SK-N-SH (cell line): ENCODE measurements around the gene ZBTB12. TPM values are rescaled to one million over a fixed set of nuclear protein-coding genes. Genes with fewer than 3 reads are reported as not detected.

ENCODE experiments used
- CTCF ChIA-PET: fragments of 300-600, 350-600 bp; formaldehyde crosslinking; extraction: SDS; loops from one replicate; lab custom pipeline; 2021; lab: Yijun Ruan, JAX
- POLR2A ChIA-PET: fragments of 350-600 bp; sonication (Branson Sonifier 250); formaldehyde crosslinking; extraction: SDS; loops from one replicate; lab custom pipeline; 2020; ENCODE audit warnings: antibody characterized with exemption, inconsistent platforms; lab: Yijun Ruan, JAX
- DNase-seq: peaks from one replicate; pipeline ENCODE4 v3.0.0; 2012
- H2AFZ ChIP-seq: fragments of 200-600 bp; sonication (generic); 2 replicates; pipeline ENCODE4 v1.8.1; 2016; ENCODE audit warnings: antibody characterized with exemption, mild to moderate bottlenecking, low read depth
- H3F3A ChIP-seq: fragments of 200-600 bp; sonication (generic); replicated peaks from 2 replicates; pipeline ENCODE3; 2016; ENCODE audit warnings: antibody characterized with exemption, mild to moderate bottlenecking; ENCODE audit not compliant: insufficient read depth
- H3K27ac ChIP-seq, 2 experiments: fragments of 200-500 bp in 1 of 2; fragments of 200-600 bp in 1 of 2; sonication (Bioruptor generic) in 1 of 2; sonication (generic), shearing (Covaris generic) in 1 of 2; 2 replicates each; pipeline versions ENCODE4 v1.5.1 to v1.6.1; 2014 to 2016; ENCODE audit warnings: low read depth in 2 of 2, inconsistent platforms in 1 of 2, low read length in 1 of 2, mild to moderate bottlenecking in 1 of 2, mixed read lengths in 1 of 2
- H3K27me3 ChIP-seq: fragments of 200-600 bp; sonication (generic), shearing (Covaris generic); 2 replicates; pipeline ENCODE4 v1.6.1; 2016; ENCODE audit warnings: mixed run types; ENCODE audit not compliant: insufficient read depth
- H3K36me3 ChIP-seq, 2 experiments: fragments of 200-500 bp in 1 of 2; fragments of 200-600 bp in 1 of 2; sonication (Bioruptor generic) in 1 of 2; sonication (generic) in 1 of 2; replicated peaks in 1 of 2; 2 replicates each; pipeline versions ENCODE3 to v1.5.1; 2014 to 2016; ENCODE audit warnings: low read length in 1 of 2, mild to moderate bottlenecking in 1 of 2; ENCODE audit not compliant: insufficient read depth in 2 of 2, control insufficient read depth in 1 of 2
- H3K4me1 ChIP-seq, 2 experiments: fragments of 200-500 bp in 1 of 2; fragments of 200-600 bp in 1 of 2; sonication (Bioruptor generic) in 1 of 2; sonication (generic), shearing (Covaris generic) in 1 of 2; 2 replicates each; pipeline versions ENCODE4 v1.5.1 to v1.6.1; 2014 to 2016; ENCODE audit warnings: low read depth in 1 of 2, low read length in 1 of 2, mixed run types in 1 of 2; ENCODE audit not compliant: insufficient read depth in 2 of 2, control insufficient read depth in 1 of 2
- H3K4me2 ChIP-seq: fragments of 200-600 bp; sonication (generic), shearing (Covaris generic); 2 replicates; pipeline ENCODE4 v1.6.1; 2017; ENCODE audit warnings: mixed run types
- H3K4me3 ChIP-seq, 2 experiments: fragments of 200-500 bp in 1 of 2; fragments of 200-600 bp in 1 of 2; sonication (Bioruptor generic) in 1 of 2; sonication (generic), shearing (Covaris generic) in 1 of 2; 2 replicates each; pipeline versions ENCODE4 v1.5.1 to v1.8.1; 2014 to 2016; ENCODE audit warnings: low read depth in 2 of 2, inconsistent platforms in 1 of 2, low read length in 1 of 2, mild to moderate bottlenecking in 1 of 2, mixed read lengths in 1 of 2, moderate library complexity in 1 of 2
- H3K79me2 ChIP-seq: fragments of 200-600 bp; sonication (generic); 2 replicates; pipeline ENCODE4 v1.8.1; 2017; ENCODE audit warnings: mild to moderate bottlenecking; ENCODE audit not compliant: insufficient read depth
- H3K9ac ChIP-seq: fragments of 200-600 bp; sonication (generic); 2 replicates; pipeline ENCODE4 v1.6.1; 2017; ENCODE audit warnings: mixed run types
- H3K9me2 ChIP-seq: fragments of 200-600 bp; sonication (generic); 2 replicates; pipeline ENCODE4 v1.6.1; 2017; ENCODE audit warnings: mixed run types
- H3K9me3 ChIP-seq: fragments of 200-600 bp; sonication (generic); 2 replicates; pipeline ENCODE4 v1.6.1; 2017; ENCODE audit warnings: mixed run types, mild to moderate bottlenecking, moderate library complexity
- H4K20me1 ChIP-seq: fragments of 200-600 bp; sonication (generic); 2 replicates; pipeline ENCODE4 v1.6.1; 2017; ENCODE audit warnings: mild to moderate bottlenecking, mixed run types; ENCODE audit not compliant: insufficient read depth
- CHD2 ChIP-seq: fragments of 150-350 bp; IDR thresholded peaks from 2 replicates; pipeline ENCODE4 v1.6.1; 2018; ENCODE audit warnings: low read length; ENCODE audit not compliant: partially characterized antibody
- ELF1 ChIP-seq: IDR thresholded peaks from 2 replicates; pipeline ENCODE4 v1.4.0; 2012
- EP300 ChIP-seq, 2 experiments: IDR thresholded peaks; 2 replicates each; pipeline versions ENCODE4 v1.4.0 to v1.6.1; 2012; ENCODE audit warnings: borderline replicate concordance in 1 of 2, low read depth in 1 of 2, low read length in 1 of 2
- EZH2phosphoT487 ChIP-seq: fragments of 200-600 bp; sonication (generic); IDR thresholded peaks from 2 replicates; pipeline ENCODE4 v1.6.1; 2017; ENCODE audit warnings: low read depth, mixed run types, mild to moderate bottlenecking, antibody characterized with exemption, moderate library complexity, borderline replicate concordance
- FOXM1 ChIP-seq: IDR thresholded peaks from 2 replicates; pipeline ENCODE4 v1.4.0; 2012; ENCODE audit warnings: low read depth, mild to moderate bottlenecking
- GABPA ChIP-seq: IDR thresholded peaks from 2 replicates; pipeline ENCODE4 v1.4.0; 2012; ENCODE audit warnings: low read depth, mild to moderate bottlenecking
- JUND ChIP-seq: IDR thresholded peaks from 2 replicates; pipeline ENCODE4 v1.4.0; 2012
- NFIC ChIP-seq: IDR thresholded peaks from 2 replicates; pipeline ENCODE4 v1.4.0; 2012; ENCODE audit warnings: borderline replicate concordance
- NRF1 ChIP-seq: IDR thresholded peaks from 2 replicates; pipeline ENCODE4 v1.6.1; 2012; ENCODE audit warnings: low read depth, mild to moderate bottlenecking, low read length
- SMC3 ChIP-seq: IDR thresholded peaks from 2 replicates; pipeline ENCODE4 v1.6.1; 2012; ENCODE audit warnings: low read depth, low read length, improper control_type of control experiment
- TEAD4 ChIP-seq: IDR thresholded peaks from 2 replicates; pipeline ENCODE4 v1.4.0; 2012; ENCODE audit warnings: mild to moderate bottlenecking, borderline replicate concordance; ENCODE audit not compliant: insufficient read depth
- YY1 ChIP-seq: IDR thresholded peaks from 2 replicates; pipeline ENCODE4 v1.4.0; 2012; ENCODE audit warnings: low read depth, mild to moderate bottlenecking
- WGBS: methylation state at CpG from one replicate; pipeline ENCODE4 v1.1.6; 2017; ENCODE audit warnings: low lambda C conversion rate; 5-methylcytosine and 5-hydroxymethylcytosine counted together
- polyA plus RNA-seq, 3 experiments: library from polyadenylated mRNA; depleted of rRNA; stranded (reverse); fragments of >200 nt; gene quantifications; 2 replicates each; pipeline ENCODE4 v1.2.3, GENCODE V29; 2012
- TF ChIP-seq, protein P1 (sequence below): IDR thresholded peaks from 2 replicates; pipeline ENCODE4 v1.4.0; 2012; ENCODE audit warnings: low read depth
- TF ChIP-seq, protein P2 (sequence below): IDR thresholded peaks from 2 replicates; pipeline ENCODE4; 2012
- TF ChIP-seq, protein P3 (sequence below): fragments of 200-600 bp; sonication (generic); IDR thresholded peaks from 2 replicates; pipeline ENCODE4 v1.6.1; 2017; ENCODE audit warnings: antibody characterized with exemption, mild to moderate bottlenecking, moderate library complexity
- TF ChIP-seq, protein P4 (sequence below): fragments of 150-350 bp; IDR thresholded peaks from 2 replicates; pipeline ENCODE4 v1.6.1; 2016; ENCODE audit warnings: mild to moderate bottlenecking, low read depth, low read length
- TF ChIP-seq, protein P5 (sequence below): IDR thresholded peaks from 2 replicates; pipeline ENCODE4 v1.4.0; 2012; ENCODE audit warnings: low read depth, borderline replicate concordance

ZBTB12 gene
- polyA plus RNA-seq, 1 of the 3 experiments (the other 2 are of a cell fraction), result 8.3 TPM

DNA sequence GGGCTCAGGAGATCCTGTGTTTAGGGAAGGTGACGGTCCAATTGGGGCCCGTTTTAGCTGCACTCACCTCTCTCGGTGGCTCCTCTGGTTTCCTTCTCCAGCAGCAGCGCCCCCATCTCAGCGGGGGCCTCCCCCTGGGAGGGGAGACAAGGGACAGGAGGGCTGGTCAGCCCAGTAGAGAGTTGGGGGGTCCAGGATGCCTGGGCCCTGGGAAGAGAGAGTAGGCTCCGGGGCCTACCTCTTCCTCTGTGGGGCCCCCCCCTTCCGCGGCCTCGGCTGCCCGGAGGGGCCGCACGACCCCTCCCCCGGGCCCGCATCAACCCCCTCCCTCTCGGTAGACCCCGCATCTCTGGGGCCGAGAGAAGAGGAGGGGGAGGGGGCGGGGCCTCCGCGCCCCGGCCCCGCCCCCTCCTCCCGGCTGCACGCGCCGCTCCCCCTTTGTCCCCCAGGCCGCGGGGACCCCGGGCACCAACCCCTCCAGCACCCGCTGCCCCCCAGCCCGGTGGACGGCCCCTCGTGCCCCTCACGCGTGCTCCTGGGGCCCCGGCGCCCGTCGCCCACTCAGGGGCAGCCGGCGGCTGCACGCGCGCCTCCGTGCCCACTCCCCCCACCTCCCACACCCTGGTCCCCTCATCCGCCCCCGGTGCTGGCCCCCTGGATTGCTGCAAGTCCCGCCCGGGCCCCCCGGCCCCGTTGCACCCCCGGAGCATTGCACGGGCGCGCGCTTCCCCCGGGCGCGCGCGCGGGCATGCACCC, 4.9 kb downstream of the ZBTB12 start (continued):
- TF ChIP-seq, protein P1, sequence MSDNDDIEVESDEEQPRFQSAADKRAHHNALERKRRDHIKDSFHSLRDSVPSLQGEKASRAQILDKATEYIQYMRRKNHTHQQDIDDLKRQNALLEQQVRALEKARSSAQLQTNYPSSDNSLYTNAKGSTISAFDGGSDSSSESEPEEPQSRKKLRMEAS, result no peak; the same call in 1 of the 2 replicates
- no peak for TF ChIP-seq TEAD4

DNA sequence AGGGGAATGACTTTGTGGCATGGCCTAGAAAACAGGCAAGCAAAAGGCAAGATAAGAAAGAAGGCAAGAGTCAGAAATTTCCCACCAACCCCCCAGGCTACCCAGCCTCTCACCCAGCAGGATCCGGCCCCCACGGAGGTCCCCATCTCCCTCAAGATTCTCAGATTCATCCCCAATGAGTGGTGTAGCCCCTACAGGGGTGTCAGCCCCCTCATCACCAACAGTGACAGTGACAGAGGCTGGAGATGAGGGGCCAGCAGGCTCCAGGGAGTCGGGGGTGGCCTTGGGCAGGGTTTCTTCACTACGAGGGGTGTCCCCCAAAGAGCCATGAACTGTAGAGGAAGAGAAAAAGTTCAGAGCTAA, 5.4 kb downstream of the ZBTB12 start:
- Histone ChIP-seq H3K36me3 (peaks cover 27 to 32% of the 10 kb centered on the region in 2 experiments), H3K27ac (peak overlapping the region in 1 of 2 experiments; percentile 80; a peak in 1 of 4 replicates), H3K9me2 (no peaks in the 10 kb centered on the region), H3K9ac (peak overlapping the region; percentile 76), H2AFZ (no peak overlapping the region), H3F3A (peaks cover 6% of the 10 kb centered on the region), H3K9me3 (no peaks in the 10 kb centered on the region), H3K79me2 (peaks cover 20% of the 10 kb centered on the region; the same call in 1 of the 2 replicates), H3K4me1 (peaks cover 5 to 34% of the 10 kb centered on the region in 2 experiments), H3K27me3 (no peaks in the 10 kb centered on the region)
- WGBS, result 13% methylated on average over 2 of the region's 4 CpGs
- POLR2A ChIA-PET, result interaction anchor here (1.6 kb wide), 1 partner anchor 81 kb away, joined by 4 read pairs; the partner anchor contains the start of genes HSPA1A and HSPA1L
- CTCF ChIA-PET, result interaction anchor here (0.8 to 1.2 kb wide), 5 partner anchors 8 to 151 kb away, joined by 3 read pairs; no protein-coding TSS in a partner anchor
- TF ChIP-seq, protein P2, sequence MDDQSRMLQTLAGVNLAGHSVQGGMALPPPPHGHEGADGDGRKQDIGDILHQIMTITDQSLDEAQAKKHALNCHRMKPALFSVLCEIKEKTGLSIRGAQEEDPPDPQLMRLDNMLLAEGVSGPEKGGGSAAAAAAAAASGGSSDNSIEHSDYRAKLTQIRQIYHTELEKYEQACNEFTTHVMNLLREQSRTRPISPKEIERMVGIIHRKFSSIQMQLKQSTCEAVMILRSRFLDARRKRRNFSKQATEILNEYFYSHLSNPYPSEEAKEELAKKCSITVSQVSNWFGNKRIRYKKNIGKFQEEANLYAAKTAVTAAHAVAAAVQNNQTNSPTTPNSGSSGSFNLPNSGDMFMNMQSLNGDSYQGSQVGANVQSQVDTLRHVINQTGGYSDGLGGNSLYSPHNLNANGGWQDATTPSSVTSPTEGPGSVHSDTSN, result no peak
- TF ChIP-seq, protein P3, sequence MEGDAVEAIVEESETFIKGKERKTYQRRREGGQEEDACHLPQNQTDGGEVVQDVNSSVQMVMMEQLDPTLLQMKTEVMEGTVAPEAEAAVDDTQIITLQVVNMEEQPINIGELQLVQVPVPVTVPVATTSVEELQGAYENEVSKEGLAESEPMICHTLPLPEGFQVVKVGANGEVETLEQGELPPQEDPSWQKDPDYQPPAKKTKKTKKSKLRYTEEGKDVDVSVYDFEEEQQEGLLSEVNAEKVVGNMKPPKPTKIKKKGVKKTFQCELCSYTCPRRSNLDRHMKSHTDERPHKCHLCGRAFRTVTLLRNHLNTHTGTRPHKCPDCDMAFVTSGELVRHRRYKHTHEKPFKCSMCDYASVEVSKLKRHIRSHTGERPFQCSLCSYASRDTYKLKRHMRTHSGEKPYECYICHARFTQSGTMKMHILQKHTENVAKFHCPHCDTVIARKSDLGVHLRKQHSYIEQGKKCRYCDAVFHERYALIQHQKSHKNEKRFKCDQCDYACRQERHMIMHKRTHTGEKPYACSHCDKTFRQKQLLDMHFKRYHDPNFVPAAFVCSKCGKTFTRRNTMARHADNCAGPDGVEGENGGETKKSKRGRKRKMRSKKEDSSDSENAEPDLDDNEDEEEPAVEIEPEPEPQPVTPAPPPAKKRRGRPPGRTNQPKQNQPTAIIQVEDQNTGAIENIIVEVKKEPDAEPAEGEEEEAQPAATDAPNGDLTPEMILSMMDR, result no peak
- no peak for TF ChIP-seq NFIC
- TF ChIP-seq FOXM1, result no peak
- no peak for TF ChIP-seq CHD2
- no peak for TF ChIP-seq JUND
- TF ChIP-seq YY1, result no peak
- TF ChIP-seq, protein P4, sequence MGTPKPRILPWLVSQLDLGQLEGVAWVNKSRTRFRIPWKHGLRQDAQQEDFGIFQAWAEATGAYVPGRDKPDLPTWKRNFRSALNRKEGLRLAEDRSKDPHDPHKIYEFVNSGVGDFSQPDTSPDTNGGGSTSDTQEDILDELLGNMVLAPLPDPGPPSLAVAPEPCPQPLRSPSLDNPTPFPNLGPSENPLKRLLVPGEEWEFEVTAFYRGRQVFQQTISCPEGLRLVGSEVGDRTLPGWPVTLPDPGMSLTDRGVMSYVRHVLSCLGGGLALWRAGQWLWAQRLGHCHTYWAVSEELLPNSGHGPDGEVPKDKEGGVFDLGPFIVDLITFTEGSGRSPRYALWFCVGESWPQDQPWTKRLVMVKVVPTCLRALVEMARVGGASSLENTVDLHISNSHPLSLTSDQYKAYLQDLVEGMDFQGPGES, result no peak
- no peak for TF ChIP-seq SMC3
- no peak for TF ChIP-seq ELF1
- TF ChIP-seq NRF1, result no peak
- TF ChIP-seq, protein P5, sequence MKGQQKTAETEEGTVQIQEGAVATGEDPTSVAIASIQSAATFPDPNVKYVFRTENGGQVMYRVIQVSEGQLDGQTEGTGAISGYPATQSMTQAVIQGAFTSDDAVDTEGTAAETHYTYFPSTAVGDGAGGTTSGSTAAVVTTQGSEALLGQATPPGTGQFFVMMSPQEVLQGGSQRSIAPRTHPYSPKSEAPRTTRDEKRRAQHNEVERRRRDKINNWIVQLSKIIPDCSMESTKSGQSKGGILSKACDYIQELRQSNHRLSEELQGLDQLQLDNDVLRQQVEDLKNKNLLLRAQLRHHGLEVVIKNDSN, result no peak
- TF ChIP-seq EZH2phosphoT487, result no peak
- TF ChIP-seq EP300 (IDR thresholded peaks at IDR 0.05; ENCODE audit: borderline replicate concordance in 1 of 2, low read depth in 1 of 2, low read length in 1 of 2), result no peak
- no peak for TF ChIP-seq GABPA
- TF ChIP-seq, protein P1, result no peak
- TF ChIP-seq, all 33 proteins: peak for 0
- no peak for DNase-seq
- Histone ChIP-seq H3K4me2 (peak overlapping the region; percentile 87), H3K4me3 (peak overlapping the region; percentile 89 to 94), H4K20me1 (no peaks in the 10 kb centered on the region)
